Measurements from ENCODE around the gene RAB11FIP5. TPM values are rescaled to one million over a fixed set of nuclear protein-coding genes. Genes with fewer than 3 reads are reported as not detected.

The RAB11FIP5 gene
- total and polyA plus RNA-seq, 9 of the 15 experiments (the other 6 are each of a cell fraction or from before 2014, with no cell fraction given), result 1.7 to 14.4 (median 6.4) TPM

- H3K79me2 ChIP-seq (ENCODE audit: control insufficient read depth, insufficient read depth, low read length), result peaks cover 78% of the 10 kb centered on the region
- POLR2A ChIA-PET, result interaction anchor here (0.6 to 1.9 kb wide), 9 partner anchors 9 to 1989 kb away, joined by 3 to 6 read pairs (median 3); no protein-coding TSS in a partner anchor
- H3K27ac ChIP-seq (ENCODE audit: extremely low read depth, low read depth, low read length), result peak overlapping the region; percentile 80
- TF ChIP-seq FUS (optimal IDR thresholded peaks at IDR 0.05; ENCODE audit: low read depth, low read length) (no peak), ZBTB2 (IDR thresholded peaks at IDR 0.05) (no peak), UBTF (IDR thresholded peaks at IDR 0.05; ENCODE audit: borderline replicate concordance in 1 of 2, low read depth in 2 of 2, low read length in 2 of 2) (no peak), RFX5 (IDR thresholded peaks at IDR 0.05; ENCODE audit: low read depth, low read length) (no peak), ZKSCAN8 (CRISPR knock-in tag; IDR thresholded peaks at IDR 0.05) (no peak), TEAD4 (IDR thresholded peaks at IDR 0.05; ENCODE audit: low read length) (no peak), TEAD4 (CRISPR knock-in tag; IDR thresholded peaks at IDR 0.05; ENCODE audit: borderline replicate concordance) (no peak), CBFA2T3 (IDR thresholded peaks at IDR 0.05) (0 out of 2 replicates have a peak, but pooled peaks have one; percentile 6), ZBTB34 (CRISPR knock-in tag; IDR thresholded peaks at IDR 0.05) (no peak)
Measured at GRCh38 chr2:73063909-73064875, 48.6 kb downstream of the RAB11FIP5 start.

More at GRCh38 chr2:73063909-73064875, 48.6 kb downstream of the RAB11FIP5 start:
- Histone ChIP-seq H2AFZ (ENCODE audit: low read depth, low read length) (peak overlapping the region; percentile 35), H3K27me3 (ENCODE audit: control insufficient read depth in 2 of 2, insufficient read depth in 2 of 2, low read length in 2 of 2) (no peaks in the 10 kb centered on the region), H3K9me3 (replicated peaks; ENCODE audit: control insufficient read depth, insufficient read depth, low read depth, low read length) (no peaks in the 10 kb centered on the region), H4K20me1 (replicated peaks; ENCODE audit: control insufficient read depth, insufficient read depth, low read length) (no peaks in the 10 kb centered on the region), H3K36me3 (ENCODE audit: control insufficient read depth, insufficient read depth, low read length) (peaks cover 20% of the 10 kb centered on the region), H3K9ac (ENCODE audit: insufficient read depth in 1 of 2, low read depth in 2 of 2, low read length in 2 of 2) (peak overlapping the region; percentile 60 to 91), H3K4me2 (ENCODE audit: insufficient read depth, low read length) (peak overlapping the region; percentile 71), H3K9me1 (ENCODE audit: control insufficient read depth, insufficient read depth, low read length) (no peaks in the 10 kb centered on the region), H3K4me3 (no peak overlapping the region), H3K4me1 (replicated peaks in 1 of 2; ENCODE audit: control insufficient read depth in 2 of 2, insufficient read depth in 2 of 2, low read length in 2 of 2) (peaks cover 19 to 52% of the 10 kb centered on the region in 2 experiments; a peak in 4 of 5 replicates)
- ATAC-seq (peak; percentile 76), FAIRE-seq (peak; percentile 82), DNase-seq (ENCODE audit: extremely low read depth in 1 of 4, low spot score in 3 of 4) (peak; percentile 47 to 69 (median 49))
- CTCF ChIA-PET (ENCODE audit: low intra/inter-chr PET ratio), result no interaction called here
- intact Hi-C loops (cut with micrococcal nuclease) (no loop called here), in situ Hi-C loops (cut with MboI) (no loop called here)
- BruUV-seq (replicated peaks), result no TSS peak
- WGBS (ENCODE audit: insufficient coverage, low coverage, missing lambda C conversion rate), result 20% methylated on average over 8 of the region's 8 CpGs
